ENCODE measurements around the gene GCSH. TPM values are rescaled to one million over a fixed set of nuclear protein-coding genes. Genes with fewer than 3 reads are reported as not detected.
A peak's percentile ranks its signal among the peaks of the same experiment; 100 is the strongest.

GCSH gene
- total and polyA plus RNA-seq, 2 of the 13 experiments (the other 11 are each of a cell fraction or from before 2014, with no cell fraction given) = 35.9 to 103 TPM

DNA sequence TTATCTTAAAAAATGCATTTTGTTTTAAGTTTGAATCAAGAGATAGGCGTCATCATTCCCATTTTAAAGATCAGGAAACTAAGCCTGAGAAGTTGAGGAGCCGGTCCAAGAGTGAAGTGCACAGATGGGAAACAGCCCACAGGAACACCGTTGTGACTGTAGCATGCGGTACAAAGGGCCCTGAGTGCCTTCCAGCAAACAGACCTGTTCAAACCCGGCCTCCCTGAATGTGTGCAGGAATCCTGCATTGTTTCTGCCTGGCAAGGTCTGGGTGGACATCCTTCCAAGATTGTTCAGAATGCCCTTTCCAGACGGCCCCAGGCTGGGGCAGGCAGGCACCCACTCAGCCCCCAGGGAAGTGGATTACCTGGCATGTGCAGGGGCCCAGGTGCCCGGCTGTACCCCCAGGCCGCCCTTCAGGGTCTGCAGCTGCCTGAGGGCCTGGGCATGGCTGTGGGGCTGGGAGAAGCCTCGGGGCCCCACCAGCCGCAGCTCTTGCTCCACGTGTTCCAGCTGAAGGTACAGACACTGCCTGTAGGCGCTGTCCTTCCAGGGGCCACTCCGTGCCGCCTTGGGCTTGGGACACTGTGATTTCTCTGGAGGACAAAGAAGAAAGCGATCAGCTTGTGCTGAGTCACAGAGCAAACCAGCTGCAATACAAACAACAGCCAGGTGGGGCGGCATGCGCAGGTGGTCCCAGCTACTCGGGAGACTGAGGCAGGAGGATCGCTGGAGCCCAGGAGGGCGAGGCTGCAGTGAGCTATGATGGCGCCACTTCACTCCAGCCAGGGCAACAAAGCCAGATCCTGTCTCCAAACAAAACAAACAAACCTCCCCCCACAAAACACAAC lies 45.0 kb upstream of the GCSH start (continued):
- TF ChIP-seq, protein P1, sequence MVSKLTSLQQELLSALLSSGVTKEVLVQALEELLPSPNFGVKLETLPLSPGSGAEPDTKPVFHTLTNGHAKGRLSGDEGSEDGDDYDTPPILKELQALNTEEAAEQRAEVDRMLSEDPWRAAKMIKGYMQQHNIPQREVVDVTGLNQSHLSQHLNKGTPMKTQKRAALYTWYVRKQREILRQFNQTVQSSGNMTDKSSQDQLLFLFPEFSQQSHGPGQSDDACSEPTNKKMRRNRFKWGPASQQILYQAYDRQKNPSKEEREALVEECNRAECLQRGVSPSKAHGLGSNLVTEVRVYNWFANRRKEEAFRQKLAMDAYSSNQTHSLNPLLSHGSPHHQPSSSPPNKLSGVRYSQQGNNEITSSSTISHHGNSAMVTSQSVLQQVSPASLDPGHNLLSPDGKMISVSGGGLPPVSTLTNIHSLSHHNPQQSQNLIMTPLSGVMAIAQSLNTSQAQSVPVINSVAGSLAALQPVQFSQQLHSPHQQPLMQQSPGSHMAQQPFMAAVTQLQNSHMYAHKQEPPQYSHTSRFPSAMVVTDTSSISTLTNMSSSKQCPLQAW (CRISPR knock-in tag; IDR thresholded peaks at IDR 0.05) = peak; percentile 74
- TF ChIP-seq ELF1 (CRISPR knock-in tag; IDR thresholded peaks at IDR 0.05) = peak; percentile 40; the same call in 1 of the 2 replicates
- TF ChIP-seq ZBTB7B (CRISPR knock-in tag; IDR thresholded peaks at IDR 0.05) = peak; percentile 99
- 0 out of 2 replicates have a peak, but pooled peaks have one; percentile 21 for TF ChIP-seq ZNF614 (CRISPR knock-in tag; IDR thresholded peaks at IDR 0.05; ENCODE audit: borderline replicate concordance)
- peak; percentile 10; the same call in 1 of the 2 replicates for TF ChIP-seq ZNF12 (CRISPR knock-in tag; IDR thresholded peaks at IDR 0.05)
- TF ChIP-seq ERF (CRISPR knock-in tag; IDR thresholded peaks at IDR 0.05) = peak; percentile 50
- TF ChIP-seq, protein P2, sequence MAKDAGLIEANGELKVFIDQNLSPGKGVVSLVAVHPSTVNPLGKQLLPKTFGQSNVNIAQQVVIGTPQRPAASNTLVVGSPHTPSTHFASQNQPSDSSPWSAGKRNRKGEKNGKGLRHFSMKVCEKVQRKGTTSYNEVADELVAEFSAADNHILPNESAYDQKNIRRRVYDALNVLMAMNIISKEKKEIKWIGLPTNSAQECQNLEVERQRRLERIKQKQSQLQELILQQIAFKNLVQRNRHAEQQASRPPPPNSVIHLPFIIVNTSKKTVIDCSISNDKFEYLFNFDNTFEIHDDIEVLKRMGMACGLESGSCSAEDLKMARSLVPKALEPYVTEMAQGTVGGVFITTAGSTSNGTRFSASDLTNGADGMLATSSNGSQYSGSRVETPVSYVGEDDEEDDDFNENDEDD (CRISPR knock-in tag; IDR thresholded peaks at IDR 0.05; ENCODE audit: borderline replicate concordance) = peak; percentile 44; the same call in 1 of the 2 replicates
- TF ChIP-seq MXD4 (CRISPR knock-in tag; IDR thresholded peaks at IDR 0.05) = peak; percentile 83
- TF ChIP-seq ZNF547 (CRISPR knock-in tag; IDR thresholded peaks at IDR 0.05) = peak; percentile 70; the same call in 1 of the 2 replicates
- TF ChIP-seq BHLHE40 (IDR thresholded peaks at IDR 0.05; ENCODE audit: low read length) = no peak
- TF ChIP-seq NFE2L1 (CRISPR knock-in tag; IDR thresholded peaks at IDR 0.05; ENCODE audit: borderline replicate concordance) = peak; percentile 99
- TF ChIP-seq, protein P3, sequence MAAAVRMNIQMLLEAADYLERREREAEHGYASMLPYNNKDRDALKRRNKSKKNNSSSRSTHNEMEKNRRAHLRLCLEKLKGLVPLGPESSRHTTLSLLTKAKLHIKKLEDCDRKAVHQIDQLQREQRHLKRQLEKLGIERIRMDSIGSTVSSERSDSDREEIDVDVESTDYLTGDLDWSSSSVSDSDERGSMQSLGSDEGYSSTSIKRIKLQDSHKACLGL (CRISPR knock-in tag; IDR thresholded peaks at IDR 0.05) = peak; percentile 85
- TF ChIP-seq ZNF713 (CRISPR knock-in tag; IDR thresholded peaks at IDR 0.05) = peak; percentile 92; the same call in 1 of the 2 replicates
- peak; percentile 74; the same call in 1 of the 2 replicates for TF ChIP-seq ZNF335 (CRISPR knock-in tag; IDR thresholded peaks at IDR 0.05)
- peak; percentile 46; the same call in 1 of the 2 replicates for TF ChIP-seq ZNF777 (CRISPR knock-in tag; IDR thresholded peaks at IDR 0.05)
- TF ChIP-seq SMAD9 (CRISPR knock-in tag; IDR thresholded peaks at IDR 0.05) = 0 out of 2 replicates have a peak, but pooled peaks have one; percentile 57
- TF ChIP-seq ZNF317 (CRISPR knock-in tag; IDR thresholded peaks at IDR 0.05) = peak; percentile 57; the same call in 1 of the 2 replicates
- no peak for TF ChIP-seq NCOA5 (CRISPR knock-in tag; IDR thresholded peaks at IDR 0.05)
- TF ChIP-seq CENPT (CRISPR knock-in tag; IDR thresholded peaks at IDR 0.05; ENCODE audit: low read depth) = no peak
- TF ChIP-seq YY1 (IDR thresholded peaks at IDR 0.05; ENCODE audit: insufficient read depth, insufficient replicate concordance, low read depth, low read length) = peak; percentile 32
- TF ChIP-seq, protein P4, sequence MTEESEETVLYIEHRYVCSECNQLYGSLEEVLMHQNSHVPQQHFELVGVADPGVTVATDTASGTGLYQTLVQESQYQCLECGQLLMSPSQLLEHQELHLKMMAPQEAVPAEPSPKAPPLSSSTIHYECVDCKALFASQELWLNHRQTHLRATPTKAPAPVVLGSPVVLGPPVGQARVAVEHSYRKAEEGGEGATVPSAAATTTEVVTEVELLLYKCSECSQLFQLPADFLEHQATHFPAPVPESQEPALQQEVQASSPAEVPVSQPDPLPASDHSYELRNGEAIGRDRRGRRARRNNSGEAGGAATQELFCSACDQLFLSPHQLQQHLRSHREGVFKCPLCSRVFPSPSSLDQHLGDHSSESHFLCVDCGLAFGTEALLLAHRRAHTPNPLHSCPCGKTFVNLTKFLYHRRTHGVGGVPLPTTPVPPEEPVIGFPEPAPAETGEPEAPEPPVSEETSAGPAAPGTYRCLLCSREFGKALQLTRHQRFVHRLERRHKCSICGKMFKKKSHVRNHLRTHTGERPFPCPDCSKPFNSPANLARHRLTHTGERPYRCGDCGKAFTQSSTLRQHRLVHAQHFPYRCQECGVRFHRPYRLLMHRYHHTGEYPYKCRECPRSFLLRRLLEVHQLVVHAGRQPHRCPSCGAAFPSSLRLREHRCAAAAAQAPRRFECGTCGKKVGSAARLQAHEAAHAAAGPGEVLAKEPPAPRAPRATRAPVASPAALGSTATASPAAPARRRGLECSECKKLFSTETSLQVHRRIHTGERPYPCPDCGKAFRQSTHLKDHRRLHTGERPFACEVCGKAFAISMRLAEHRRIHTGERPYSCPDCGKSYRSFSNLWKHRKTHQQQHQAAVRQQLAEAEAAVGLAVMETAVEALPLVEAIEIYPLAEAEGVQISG (CRISPR knock-in tag; IDR thresholded peaks at IDR 0.05) = peak; percentile 60
- TF ChIP-seq THAP11 (CRISPR knock-in tag; IDR thresholded peaks at IDR 0.05) = 0 out of 2 replicates have a peak, but pooled peaks have one; percentile 29
- TF ChIP-seq ZNF556 (CRISPR knock-in tag; IDR thresholded peaks at IDR 0.05; ENCODE audit: borderline replicate concordance) = peak; percentile 81
